ENCODE data around the gene PDE4A.
"Not testable (repeated sequence)": the region's sequence is repeated elsewhere in the genome, so short reads cannot be mapped to it uniquely, and the experiment has no call there.

PDE4A gene
- 4.0 to 8.4 reads per million in 2 donors for total RNA-seq

DNA sequence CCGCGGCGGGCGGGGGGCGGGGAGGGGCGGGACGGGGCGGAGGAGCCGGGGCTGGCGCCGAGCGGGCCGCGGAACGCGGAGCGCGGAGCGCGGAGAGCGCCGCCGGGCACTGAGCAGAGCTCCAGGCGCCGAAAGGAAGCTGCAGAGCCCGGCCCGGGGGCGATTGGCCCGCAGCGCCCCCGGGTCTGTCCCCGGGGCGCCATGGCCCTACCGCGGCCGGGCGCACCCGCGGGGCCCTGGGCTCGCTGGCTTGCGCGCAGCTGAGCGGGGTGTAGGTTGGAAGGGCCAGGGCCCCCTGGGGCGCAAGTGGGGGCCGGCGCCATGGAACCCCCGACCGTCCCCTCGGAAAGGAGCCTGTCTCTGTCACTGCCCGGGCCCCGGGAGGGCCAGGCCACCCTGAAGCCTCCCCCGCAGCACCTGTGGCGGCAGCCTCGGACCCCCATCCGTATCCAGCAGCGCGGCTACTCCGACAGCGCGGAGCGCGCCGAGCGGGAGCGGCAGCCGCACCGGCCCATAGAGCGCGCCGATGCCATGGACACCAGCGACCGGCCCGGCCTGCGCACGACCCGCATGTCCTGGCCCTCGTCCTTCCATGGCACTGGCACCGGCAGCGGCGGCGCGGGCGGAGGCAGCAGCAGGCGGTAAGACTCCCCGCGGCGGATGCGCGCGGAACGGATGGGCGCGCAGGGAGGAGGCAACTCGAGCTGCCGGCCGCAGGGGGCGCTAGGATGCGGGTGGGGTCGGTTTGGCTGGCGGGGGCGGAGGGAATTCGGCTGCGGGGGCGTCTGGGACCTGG is at the start of gene PDE4A:
PDE4A (plus strand) TSS at position 95 of the 796 bp plus-strand sequence; CDS start at position 322, 227 bp downstream.
- peak; percentile 47 for DNase-seq

DNA sequence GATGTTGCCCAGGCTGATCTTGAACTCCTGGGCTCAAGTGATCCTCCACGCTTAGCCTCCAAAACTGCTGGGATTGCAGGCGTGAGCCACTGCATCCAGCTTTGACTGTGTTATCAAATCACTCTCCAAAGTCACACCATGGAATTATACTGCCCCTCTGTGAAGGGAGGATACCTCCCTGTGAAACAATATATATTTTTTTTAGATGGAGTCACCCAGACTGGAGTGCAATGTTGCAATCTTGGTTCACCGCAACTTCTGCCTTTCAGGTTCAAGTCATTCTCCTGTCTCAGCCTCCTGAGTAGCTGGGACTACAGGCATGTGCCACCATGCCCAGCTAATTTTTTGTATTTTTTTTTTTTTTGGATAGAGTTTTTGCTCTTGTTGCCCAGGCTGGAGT is 47.6 kb upstream of the PDE4A start:
- no peak for DNase-seq

DNA sequence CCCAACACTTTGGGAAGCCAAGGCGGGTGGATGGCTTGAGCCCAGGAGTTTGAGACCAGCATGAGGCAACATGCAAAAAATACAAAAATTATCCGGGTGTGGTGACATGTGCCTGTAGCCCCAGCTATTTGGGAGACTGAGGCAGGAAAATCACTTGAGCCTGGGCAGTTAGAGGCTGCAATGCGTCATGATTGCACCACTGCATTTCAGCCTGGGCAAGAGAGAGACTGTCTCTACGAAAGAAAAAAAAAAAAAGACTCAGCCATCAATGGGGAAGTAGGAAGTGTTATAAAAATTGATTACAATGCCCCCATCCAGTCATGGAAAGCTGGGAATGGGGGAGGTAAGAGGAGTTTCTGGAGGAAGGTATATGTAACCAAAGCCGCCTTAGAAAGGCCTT is 45.4 kb upstream of the PDE4A start:
- DNase-seq, result no peak

DNA sequence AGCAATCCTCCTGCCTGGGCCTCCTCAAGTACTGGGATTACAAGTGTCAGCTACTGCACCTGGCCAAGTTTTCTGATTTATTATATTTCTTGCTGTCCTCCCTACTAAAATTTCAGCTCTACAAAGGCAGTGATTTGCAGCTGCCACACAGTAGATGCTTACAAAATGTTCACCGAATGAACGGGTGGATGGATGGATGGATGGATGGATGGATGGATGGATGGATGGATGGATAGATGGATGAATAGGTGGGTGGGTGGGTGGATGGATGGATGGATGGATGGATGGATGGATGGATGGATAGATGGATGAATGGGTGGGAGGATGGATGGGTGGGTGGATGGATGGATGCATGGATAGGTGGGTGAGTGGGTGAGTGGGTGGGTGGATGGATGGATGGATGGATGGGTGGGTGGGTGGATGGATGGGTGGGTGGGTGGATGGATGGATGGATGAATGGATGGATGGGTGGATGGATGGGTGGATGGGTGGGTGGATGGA is 43.1 kb upstream of the PDE4A start:
- DNase-seq, result not testable (repeated sequence)

DNA sequence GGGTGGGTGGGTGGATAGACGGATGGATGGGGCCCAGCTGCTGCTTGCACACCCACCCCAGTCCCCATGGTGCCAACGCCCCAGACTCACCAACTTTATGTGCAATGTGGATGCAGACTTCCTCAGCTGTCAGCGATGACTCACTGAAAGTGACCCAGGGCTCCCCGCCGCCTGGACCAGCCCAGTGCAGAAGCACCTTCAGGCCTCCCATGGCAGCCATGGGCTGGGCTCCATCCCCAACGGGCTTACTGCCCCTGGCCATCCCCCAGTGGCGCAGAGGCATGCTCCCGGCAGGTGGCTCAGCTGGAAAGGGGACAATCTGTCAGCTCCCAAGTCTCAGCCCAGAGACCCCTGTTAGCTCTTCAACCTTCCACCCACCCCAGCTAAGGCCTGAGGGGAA is 42.2 kb upstream of the PDE4A start:
- DNase-seq, result no peak

DNA sequence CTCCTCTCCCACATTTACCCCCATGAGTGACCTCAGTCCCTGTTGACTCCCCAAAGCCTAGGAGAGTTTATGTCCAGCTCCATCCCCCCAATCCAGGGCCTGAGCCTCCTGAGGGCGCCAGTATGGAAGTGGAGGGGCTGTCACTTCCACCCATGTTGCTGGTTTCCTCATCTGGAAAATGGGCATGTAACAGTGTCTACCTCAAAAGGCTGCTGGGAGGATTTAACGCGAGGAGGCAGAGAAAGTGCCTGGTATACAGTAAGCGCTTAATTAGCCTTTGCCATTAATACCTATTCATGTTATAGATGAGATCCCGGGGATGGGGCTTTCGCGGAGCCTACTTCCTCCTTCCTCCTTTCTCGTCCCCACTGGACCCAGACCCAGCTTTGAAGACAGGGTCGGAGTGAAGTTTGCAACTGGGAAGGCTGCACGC is 40.4 kb upstream of the PDE4A start:
- no peak for DNase-seq

DNA sequence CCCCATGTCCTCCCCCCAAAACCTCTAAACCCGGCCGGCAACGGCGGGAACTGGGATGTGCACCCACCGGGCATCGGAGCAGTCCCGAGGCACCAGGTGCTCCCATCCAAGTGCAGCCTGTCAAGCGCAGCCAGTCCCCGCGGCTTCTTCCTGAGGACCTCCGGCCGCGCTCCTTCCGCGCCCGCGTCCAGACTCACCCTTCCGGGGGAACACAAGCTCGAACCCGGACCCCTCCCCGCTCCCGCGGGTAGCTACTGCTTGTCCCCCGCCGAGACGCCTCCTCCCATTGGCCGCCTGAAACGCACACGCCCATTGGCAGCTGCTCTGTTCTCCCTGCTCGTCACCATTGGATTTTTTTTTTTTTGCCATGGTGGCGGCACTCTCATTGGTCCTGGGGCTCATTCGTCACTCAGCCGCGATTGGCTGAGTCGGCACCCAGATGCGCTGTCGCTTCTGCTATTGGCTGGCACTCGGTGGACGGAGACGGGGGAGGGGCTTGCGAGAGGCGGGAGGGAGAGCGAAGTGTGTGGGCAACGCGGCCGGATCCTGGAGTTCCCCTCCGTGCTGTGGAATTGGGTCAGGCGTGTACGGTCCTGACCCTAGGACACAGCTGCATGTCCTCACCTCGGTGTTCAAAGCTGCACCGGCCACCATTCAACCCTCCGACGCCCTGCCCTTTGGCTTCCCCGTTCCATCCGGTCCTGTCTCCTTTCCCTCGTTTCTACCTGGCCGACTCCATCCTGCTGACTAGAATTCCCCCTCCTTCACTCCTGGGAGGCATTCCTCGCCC is 39.8 kb upstream of the PDE4A start, which contains the start of gene TYK2:
TYK2 (minus strand) TSS at position 260 of the 790 bp plus-strand sequence. CDS start 2,166 bp downstream, outside the sequence.
- DNase-seq, result peak; percentile 92

DNA sequence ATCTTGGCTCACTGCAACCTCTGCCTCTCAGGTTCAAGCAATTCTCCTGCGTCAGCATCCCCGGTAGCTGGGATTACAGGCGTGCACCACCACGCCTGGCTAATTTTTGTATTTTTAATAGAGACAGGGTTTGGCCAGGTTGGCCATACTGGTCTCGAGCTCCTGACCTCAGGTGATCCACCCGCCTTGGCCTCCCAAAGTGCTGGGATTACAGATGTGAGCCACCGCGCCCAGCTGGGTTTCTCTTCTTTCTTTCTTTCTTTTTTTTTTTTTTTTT is 37.2 kb upstream of the PDE4A start:
- DNase-seq, result not testable (repeated sequence)

DNA sequence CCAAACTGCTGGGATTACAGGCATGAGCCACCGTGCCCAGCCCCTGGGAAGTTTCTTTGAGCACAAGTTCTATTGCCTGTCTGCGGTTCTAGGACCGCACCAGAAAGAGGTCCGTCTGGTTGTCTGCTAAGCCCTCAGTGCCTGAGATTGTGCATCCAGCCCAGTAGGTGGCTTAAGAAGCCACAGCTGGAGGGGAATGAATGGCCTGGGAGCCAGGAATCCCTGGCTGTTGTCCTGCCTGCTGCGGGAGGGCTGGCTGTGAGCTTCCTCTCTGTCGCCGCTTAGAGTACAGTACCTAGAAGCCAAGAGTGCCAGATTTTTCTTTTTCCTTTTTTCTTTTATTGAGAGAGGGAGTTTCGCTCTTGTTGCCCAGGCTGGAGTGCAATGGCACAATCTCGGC is 35.8 kb upstream of the PDE4A start:
- no peak for DNase-seq

DNA sequence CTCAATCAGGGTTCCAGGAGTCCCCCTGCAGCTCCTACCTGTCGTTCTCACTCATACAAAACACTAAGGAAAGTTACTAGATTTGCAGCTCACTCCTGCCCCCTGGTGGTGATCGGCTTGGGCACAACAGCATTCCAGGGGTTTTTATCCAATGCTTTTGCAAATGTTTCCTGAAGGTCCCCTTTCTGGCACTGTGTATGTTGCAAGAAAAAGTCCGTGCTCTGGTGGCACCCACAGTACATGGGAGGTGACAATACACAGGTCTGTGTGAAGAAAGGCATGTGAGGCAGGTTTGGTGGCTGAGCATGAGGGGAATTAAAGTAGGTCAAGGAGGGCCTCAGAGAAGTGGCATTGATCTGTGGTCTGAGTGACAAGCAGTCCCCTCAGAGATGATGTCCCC is 31.4 kb upstream of the PDE4A start:
- peak; percentile 90 for DNase-seq

DNA sequence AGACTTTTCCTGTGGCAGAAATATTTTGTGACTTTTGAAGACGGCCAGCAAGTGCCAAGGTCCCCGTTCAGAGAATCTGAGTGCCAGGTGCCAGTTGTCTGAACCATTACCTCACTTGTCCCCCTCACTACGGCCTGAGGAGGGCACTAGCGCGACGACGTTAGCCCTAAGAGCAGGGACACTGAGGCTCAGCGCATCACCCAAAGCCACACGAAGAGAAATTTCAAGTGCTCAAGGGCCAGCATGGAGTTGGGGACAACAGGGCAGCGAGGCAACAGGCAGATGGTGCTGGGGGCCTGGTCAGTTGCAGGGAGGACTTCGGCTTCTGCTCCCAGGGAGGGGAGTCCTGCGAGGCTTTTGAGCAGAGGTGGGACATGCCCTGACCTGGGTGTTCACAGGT is 30.5 kb upstream of the PDE4A start:
- no peak for DNase-seq

DNA sequence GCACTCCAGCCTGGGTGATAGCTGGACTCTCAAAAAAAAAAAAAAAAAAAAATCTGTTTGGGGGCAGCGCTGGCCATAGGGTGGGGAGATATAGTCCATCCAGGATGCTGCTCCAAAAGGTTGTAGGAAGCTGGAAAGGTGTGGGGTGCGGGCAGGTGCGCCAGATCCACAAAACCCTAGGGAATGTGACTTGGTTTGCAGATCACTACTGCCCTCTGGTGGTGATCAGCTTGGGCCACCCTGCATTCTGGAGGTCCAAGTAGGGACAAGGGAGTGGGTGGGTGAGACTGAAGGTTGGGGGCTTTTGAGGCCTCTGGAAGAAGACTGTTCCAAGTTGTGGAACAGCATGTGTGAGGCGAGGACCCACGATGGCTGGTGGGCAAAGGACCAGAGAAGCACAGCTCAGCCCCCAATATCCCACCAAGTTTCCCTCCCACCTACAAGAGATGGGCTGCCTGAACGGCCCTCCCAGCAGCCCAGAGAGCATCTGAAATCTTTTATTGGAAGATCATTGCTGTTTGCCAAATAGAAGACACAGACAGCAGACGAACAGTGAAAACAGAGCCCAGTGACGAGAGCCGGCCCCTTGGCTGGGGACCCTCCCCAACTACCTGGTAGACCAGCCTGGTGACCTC is 29.6 kb upstream of the PDE4A start:
- DNase-seq, result peak; percentile 60

DNA sequence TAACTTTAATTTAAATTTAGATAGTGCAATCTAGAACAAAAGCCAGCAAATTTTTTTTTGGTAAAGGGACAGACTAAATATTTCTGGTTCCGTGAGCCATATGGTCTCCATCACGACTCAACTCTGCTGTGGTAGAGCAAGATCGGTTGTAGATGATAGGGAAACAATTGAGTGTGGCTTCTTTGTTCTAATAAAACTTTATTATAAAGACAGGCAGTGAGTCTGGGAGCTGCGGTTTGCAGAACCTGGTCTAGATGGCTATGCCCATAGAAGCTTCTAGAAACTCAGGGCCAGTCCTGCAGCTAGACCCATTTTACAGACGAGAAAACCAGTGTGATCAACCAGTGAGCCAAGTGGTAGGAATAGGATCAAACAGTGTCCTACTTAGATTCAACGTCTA is 28.2 kb upstream of the PDE4A start:
- no peak for DNase-seq

DNA sequence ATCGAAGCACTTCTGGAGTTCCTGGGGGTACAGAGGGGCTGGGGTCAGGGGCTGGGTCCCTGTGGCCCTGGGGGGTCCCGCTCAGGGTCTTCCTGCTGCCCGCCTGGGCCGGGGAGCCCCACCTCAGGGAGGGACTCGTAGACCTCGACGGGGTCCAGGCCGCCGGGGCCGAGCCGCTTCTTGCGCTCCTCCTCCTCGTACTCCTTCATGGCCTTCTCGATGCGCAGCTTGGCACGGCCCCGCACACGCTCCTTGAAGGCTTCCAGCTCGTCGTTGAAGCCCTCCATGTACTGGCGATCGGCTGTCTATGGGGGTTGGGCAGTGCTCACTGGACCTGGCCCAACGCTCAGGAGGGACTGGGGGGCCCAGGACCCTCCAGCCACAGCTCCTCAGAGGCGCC is 27.2 kb upstream of the PDE4A start:
- no peak for DNase-seq

DNA sequence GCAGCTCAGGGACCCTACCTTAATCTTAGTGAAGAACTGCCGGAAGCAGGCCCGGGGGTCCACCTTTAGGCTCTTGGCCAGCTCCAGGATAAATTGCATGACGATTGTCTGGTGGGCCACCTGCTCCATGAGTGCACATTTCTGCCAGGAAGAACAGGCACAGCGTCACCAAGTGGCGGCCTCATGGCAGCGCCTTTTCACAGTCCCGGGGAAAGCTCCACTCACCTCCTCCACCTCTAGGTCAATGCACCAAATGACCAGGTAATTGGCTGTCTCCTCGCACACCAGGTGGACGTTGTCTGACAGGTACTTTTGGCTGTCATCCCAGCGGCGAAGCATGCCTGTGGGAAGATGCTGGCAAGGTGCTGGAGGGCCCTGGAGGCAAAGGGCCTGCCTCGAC is 25.3 kb upstream of the PDE4A start:
- no peak for DNase-seq

DNA sequence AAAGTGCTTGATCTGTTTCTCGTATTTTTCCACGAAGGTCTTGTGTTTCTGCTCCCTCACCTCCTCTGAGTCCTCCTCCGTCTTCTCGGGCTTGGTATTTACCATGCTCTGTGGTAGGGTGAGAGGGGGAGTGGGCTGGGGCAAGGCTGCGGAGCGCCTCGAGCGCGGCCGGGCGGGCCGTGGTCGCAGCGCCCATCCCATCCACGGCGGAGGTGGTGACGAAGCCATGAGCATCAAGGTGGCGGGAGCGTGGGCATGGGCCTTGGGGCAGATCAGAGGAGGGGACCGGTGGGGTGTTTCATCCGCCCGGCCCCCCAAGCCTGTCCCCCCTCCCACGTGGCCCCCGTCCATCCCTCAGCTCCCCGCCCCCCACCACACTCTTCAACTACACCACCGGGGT is 24.9 kb upstream of the PDE4A start:
- no peak for DNase-seq

DNA sequence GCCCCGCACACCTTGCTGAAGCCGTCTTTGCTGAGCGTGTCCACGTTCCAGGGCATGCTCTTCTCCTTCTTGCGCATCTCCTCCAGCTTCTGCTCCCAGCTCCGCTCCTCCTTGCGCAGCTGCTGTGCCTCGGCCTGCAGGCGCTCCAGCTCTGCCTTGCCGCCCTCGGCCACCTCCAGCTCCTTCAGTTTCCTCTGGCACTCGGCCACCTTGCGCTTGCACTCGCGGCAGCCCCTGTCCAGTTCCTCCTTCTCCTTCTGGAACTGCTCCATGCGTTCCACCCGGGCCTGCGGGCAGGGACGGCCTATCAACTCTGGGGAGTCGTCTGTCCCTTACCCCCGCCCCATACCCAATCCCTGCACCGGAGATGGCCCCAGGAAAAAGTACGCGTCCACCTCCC is 24.4 kb upstream of the PDE4A start:
- DNase-seq, result no peak

DNA sequence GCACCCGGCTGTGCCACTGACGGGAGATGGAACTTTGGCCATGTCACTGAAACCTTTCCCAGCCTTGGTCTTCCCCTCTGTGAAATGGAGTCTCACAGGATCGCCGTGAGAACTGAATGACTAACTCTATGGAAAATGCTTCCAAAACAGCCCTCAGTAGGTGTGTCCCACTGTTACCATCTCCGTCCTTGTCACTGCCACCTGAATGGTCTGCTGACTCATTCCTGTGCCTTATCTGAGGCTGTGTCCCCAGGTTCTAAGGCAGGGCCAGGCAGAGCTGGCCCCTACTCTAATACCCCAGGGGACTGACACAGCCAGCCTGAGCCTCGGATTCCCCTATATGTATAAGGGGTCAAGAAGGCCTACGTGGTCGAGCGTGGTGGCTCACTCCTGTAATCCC is 21.5 kb upstream of the PDE4A start:
- no peak for DNase-seq

DNA sequence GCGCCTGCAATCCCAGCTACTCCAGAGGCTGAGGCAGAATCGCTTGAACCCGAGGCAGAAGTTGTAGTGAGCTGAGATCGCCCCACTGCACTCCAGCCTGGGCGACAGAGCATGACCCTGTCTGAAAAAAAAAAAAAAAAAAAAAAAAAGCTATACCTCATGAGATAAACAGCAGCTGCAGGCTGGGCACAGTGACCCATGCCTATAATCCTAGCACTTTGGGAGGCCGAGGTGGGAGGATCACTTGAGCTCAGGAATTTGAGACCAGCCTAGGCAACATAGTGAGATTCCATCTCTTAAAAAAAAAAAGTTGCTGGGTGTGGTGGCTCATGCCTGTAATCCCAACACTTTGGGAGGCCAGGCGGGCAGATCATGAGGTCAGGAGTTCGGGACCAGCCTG is 21.0 kb upstream of the PDE4A start:
- DNase-seq, result not testable (repeated sequence)

DNA sequence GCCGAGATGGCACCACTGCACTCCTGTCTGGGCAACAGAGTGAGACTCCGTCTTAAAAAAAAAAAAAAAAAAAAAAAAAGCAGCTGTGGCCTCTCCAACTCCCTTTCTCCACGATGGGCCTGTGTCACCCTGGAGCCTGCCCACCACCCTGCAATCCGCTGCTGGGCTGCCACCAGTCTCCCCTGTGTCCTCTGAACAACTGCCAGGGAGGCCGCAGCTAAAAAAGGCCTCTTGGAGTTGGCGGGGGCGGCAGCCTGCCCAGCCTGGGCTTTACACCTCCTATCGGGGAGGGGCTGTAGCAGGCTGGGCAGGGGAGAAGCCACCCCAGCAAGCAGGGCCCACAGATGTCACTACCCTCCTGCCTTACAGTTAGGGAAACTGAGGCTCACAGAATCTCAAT is 20.5 kb upstream of the PDE4A start:
- no peak for DNase-seq

DNA sequence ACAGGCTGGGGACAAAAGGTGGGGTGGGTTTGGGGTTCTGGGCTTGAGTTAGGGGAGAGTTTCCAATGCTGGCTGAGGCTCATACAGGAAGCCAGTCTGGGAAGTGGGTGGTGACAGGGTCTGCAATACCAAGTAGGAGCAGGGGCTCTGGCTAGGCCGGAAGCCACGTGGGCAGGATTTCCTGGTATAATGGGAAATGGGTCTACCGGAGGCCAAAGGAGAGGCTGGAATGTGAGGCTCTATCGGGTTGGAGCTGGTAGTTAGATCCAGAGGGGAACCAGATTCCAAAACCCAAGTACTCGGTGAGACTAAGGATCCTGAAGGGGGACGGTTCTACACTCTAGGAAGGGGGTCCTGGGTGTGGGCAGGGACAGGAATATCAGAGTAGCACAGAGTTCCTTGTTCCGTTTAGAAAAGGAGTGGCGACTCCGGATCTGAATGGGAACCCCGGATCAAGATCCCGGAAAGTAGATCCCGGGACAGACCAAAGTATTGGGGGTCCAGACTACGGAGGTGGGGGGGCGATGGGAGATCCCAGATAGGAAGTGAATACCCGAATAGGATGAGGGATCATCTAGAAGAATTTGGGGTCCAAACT is 17.8 kb upstream of the PDE4A start:
- no peak for DNase-seq

DNA sequence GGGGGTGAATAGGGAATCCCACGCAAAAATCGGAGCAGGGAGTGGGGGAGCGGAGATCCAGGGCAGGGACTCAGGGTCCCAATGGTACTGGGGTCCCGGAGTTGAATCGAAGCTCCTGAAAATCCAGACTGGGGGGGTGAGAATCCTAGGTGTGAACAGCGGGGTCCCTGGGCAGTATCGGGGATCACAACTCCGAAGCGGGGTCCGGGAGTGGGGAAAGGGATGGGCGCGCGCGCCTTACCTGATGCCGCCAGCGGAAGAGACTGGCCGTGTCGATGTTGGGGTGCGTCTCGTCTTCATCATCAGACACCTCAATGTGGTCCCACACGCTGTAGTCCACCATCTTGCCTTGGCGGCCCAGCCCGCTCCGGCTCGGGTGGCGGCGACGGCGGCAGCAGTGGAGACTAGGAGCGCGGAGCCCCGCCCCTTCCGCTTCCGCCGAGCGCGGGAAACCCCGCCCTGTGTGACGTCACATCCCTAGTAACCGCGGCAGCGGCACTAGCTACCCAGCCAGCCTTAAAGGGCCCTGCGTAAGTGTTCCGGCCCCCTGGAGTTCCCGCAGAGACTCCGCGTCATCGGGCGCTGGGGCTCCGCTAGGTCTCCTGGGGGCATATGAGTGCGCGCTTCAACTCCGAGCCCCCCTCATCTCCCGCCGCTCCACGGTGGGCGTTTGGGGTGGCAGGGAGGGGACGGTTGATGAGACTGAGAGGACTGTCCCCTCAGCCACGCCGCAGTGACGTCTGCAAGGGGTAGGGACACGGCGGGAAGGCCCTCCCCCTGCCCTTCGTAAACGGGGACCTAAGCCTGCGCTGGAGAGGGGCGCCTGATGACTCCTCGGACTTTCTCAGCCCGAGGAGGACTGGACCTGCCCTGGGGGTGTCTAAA is 17.0 kb upstream of the PDE4A start, which contains the start of gene CDC37:
CDC37 (minus strand) TSS at position 406 of the 885 bp plus-strand sequence; CDS start at position 343, 63 bp downstream.
- DNase-seq, result peak; percentile 98
